Stimulated activated CD4-positive, alpha-beta T cell treated with anti-CD3 and anti-CD28 coated beads, Interleukin-1b, Interleukin-23, amount 100 ng/mL, for 48 hours (primary cell): Measurements from ENCODE around the gene SGPP2.
"Not testable (repeated sequence)": the region's sequence is repeated elsewhere in the genome, so short reads cannot be mapped to it uniquely, and the experiment has no call there.

Source experiments
- DNase-seq: peaks from one replicate; pipeline ENCODE4 v3.0.0-alpha.2; 2020

The SGPP2 gene

GRCh38 chr2:222532315-222532714, 108.0 kb downstream of the SGPP2 start:
- DNase-seq: no peak

DNA sequence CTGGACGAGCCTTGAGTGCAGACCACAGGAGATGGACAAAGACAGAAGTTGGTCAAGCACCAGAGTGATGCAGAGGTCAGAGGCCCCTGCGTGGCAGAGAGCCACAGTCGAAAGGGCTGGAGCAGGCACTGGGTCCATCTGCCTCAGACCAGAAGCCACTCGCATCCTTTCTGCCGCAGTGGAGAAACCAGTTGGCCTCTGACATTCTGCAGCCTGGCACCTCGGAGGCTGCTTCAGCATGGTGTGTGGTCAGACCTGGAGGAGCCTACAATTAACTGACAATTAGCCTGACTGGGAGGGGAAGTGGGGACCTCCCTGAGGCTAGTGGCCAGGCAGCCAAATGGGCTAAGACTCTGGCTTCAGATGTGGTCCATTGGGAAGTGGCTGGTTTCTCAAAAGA, 111.1 kb downstream of the SGPP2 start:
- no peak for DNase-seq

- no peak for DNase-seq
Observed at GRCh38 chr2:222538535-222538934, 114.2 kb downstream of the SGPP2 start.

GRCh38 chr2:222544661-222545060, 120.3 kb downstream of the SGPP2 start:
- DNase-seq: no peak

DNA sequence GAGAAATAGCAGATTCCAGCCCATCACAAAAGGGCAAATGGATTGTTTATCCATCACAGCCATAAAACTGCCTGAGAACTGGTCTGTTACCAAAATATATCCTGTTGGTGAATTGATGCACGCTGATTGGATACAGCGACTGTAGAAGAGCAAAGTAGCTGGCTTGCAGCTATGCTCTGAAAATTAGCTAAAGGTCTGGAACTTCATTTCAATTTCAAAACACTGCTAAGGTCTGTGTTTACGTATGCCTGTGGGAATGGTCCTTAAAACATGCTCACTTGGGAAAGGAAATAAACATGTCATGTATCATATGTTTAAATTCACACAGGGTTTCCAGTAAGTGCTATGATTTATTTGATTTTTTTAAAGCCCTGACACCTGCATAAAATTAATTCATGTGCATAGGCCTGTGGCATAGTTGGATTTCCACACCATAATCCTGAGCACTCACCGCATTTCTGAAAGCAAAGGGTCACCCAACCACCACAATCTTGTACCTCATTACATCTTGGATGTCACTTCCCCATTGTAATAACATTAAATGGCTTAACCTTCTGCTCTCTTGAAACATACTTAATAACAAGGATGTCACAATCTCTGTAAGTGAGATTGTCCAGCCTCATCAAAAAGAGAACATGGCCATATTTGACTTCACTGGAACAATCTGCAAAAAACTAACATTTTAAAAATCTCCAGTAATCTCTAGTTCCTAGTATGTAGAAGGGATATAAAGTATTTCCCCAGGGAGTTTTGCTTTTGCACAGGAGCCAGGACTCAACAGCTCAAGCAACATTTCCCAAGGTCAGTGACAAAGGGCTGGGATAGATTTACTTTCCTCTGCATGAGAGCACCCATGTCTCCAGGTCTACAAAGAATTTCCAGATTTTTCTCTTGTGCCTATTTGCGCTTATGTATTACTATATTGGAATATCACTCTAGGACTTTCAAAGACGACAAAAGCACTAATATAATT, 121.8 kb downstream of the SGPP2 start:
- DNase-seq: no peak

DNA sequence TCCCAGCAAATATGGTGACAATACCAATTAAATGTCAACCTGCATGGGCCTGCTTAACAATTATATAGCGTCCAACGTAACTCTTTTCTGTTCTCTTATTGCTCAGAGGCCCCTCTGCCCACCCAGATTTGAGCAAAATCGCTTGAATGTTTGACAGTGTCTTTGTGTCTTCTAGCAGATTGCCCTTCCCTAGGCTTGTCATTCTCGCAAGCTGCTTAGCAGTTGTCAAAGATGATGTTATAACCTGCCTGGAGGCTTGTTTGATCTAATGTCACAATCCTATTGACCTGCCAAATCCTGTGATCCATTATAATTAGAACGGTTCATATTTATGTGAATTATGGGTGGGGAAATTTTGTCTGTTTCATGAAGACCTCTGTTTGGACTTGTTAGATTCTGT, 122.7 kb downstream of the SGPP2 start:
- DNase-seq: no peak

GRCh38 chr2:222548992-222549391, 124.6 kb downstream of the SGPP2 start:
- no peak for DNase-seq

- DNase-seq: no peak
Observed at GRCh38 chr2:222554517-222554916, 130.2 kb downstream of the SGPP2 start.

DNA sequence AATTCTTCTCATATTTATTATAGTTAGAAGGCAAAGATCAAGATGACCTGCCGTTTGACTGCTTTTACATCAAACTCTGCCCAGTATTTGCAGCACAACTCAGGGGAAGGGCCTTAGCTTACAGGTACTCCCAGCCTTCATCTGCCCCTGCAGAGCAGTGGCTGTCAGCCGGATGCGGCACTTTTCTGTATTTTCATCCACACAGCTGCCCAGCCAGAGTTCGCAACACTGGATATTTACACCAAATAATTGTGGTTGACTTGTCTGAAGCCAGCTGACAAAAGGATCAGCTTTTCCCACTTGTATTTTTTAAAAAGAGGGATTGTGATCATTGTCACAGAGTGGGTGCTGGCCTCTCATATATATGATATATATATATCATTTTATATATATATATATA, 136.8 kb downstream of the SGPP2 start:
- DNase-seq: no peak

GRCh38 chr2:222561817-222562645, 137.7 kb downstream of the SGPP2 start:
- DNase-seq: peak; percentile 13

- DNase-seq: no peak
Observed at GRCh38 chr2:222563106-222563718, 138.9 kb downstream of the SGPP2 start.

- no peak for DNase-seq
Observed at GRCh38 chr2:222563936-222564335, 139.6 kb downstream of the SGPP2 start.

GRCh38 chr2:222566229-222566628, 141.9 kb downstream of the SGPP2 start:
- DNase-seq: no peak

- no peak for DNase-seq
Observed at GRCh38 chr2:222568865-222569264, 144.5 kb downstream of the SGPP2 start.

DNA sequence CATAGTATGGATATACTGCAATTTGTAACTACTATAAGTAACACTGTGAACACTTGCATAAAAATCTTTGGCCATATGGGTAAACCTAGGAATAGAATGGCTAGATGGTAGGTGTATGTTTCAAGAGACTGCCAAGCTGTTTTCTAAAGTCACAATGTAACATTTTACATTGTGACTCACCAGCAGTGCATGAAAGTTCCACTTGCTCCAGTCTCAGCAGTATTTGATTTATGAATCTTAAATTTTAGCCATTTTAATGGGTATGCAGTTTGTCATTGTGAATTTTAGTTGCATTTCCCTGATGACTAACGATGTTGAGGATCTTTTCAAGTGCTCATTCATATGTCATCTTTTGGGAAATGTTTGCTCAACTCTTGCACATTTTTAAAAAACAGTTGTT, 145.5 kb downstream of the SGPP2 start:
- DNase-seq: no peak

DNA sequence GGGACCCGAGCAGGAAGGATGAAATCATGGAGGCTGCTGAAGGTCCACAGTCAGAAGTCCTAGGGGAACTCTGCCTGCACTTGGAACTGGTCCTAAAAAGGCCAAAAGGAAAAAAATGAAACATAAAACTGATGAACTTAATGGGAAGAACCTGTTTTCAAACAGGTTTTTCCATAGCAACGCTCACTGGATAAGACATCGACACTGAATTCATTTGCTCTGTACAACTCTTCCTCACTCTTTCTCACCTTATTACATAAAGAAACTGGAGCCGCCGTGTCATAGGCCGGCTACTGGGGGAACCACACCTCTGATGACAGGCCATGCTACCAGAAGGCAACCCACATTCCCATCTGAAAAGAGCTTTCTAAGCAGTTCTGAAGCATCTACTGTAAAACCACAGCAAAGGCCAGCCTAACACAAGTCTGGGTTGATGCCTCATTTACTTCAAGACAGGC, 147.9 kb downstream of the SGPP2 start:
- DNase-seq: no peak

DNA sequence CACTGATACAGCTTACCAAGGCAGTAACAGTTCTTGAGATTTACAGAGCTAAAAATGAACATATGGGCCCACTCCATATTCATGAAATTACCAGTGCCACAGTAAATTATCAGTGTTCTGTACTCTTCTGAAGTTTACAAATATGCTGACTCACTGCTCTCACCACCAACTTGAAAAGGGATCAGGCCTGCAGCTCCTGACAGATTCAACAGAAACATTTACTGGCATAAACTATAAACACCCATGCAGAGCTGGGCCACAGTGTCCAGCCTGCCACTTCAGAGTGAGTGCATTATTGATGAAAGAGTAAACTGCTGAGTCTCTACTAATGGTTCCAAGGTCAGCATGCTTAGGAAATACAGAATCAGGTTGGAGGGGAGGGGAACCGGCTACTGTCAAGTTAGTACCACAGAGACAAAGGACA, 148.4 kb downstream of the SGPP2 start:
- DNase-seq: no peak

GRCh38 chr2:222575618-222576017, 151.3 kb downstream of the SGPP2 start:
- DNase-seq: no peak

DNA sequence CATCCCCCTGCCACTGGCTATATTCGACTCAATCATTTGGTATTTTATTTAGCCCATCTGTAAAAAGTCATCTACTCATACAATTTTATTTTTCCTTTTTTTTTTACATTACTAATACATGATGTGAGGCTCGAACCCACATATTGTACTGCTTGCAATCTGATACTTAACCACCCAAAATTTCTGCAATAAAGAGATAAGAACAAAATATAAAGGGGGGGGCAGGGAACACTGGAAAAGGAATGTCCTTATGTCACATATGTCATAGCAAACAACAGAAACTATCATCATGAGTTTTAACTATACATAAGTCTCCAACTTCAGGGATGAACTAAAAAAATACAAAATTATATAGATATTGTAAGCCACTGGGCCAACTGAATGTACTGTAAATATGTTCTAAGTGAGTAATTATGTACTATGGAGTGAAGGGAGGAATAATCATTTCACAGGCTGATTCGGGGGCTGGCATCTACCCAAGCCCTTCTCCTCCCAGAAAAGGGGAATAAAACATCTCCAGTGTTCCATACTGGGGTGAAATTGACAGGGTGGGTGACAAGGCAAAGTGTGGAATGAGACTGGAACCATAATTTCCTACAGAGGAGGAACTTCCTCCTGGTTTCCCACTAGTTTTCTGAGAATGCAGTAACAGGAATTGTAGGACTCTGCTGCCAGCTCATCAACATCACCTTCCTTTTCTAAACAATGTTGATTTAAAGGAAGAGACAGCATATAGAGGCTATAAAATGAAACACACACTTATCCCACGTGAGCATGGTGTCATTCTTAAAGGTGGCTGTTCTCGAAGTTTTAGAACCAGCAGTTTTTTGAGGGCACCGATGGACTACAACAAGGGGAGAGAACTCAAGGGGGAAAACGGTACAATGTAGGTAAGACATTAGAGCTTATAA, 152.1 kb downstream of the SGPP2 start:
- no peak for DNase-seq

- no peak for DNase-seq
Observed at GRCh38 chr2:222577341-222577740, 153.0 kb downstream of the SGPP2 start.

- DNase-seq: no peak
Observed at GRCh38 chr2:222582928-222583327, 158.6 kb downstream of the SGPP2 start.

GRCh38 chr2:222584589-222584988, 160.2 kb downstream of the SGPP2 start:
- not testable (repeated sequence) for DNase-seq
